Natural killer cell (primary cell): ENCODE measurements around the gene ADGRE1. TPM values are rescaled to one million over a fixed set of nuclear protein-coding genes. Genes with fewer than 3 reads are reported as not detected.
"Not testable (repeated sequence)": the region's sequence is repeated elsewhere in the genome, so short reads cannot be mapped to it uniquely, and the experiment has no call there.

Experiments used
- ATAC-seq, 3 donors: fragments of 150-1000 bp in 2 of 3; fragments of 200-7000 bp in 1 of 3; cut with Tn5 transposase; 1 replicate in 1 of 3; 2 replicates in 2 of 3; pipeline ENCODE4 v1.10.0; 2021; ENCODE audit warnings: mild to moderate bottlenecking in 2 of 3, moderate library complexity in 2 of 3
- DNase-seq, 2 donors: peaks; one replicate each; pipeline versions ENCODE4 v3.0.0 to v3.0.0-alpha.2; 2013 to 2021; ENCODE audit warnings: mixed read lengths in 1 of 2
- H3K27ac ChIP-seq: one replicate; pipeline ENCODE4 v1.5.1; 2013; ENCODE audit warnings: mild to moderate bottlenecking, low read length
- H3K27me3 ChIP-seq: one replicate; pipeline ENCODE4 v1.6.1; 2013; ENCODE audit warnings: low read length; ENCODE audit not compliant: control insufficient read depth, insufficient read depth
- H3K36me3 ChIP-seq: one replicate; pipeline ENCODE4 v1.6.1; 2013; ENCODE audit warnings: low read length; ENCODE audit not compliant: control insufficient read depth, insufficient read depth
- H3K4me1 ChIP-seq: one replicate; pipeline ENCODE4 v1.6.1; 2013; ENCODE audit warnings: low read length; ENCODE audit not compliant: control insufficient read depth, insufficient read depth
- H3K4me3 ChIP-seq: one replicate; pipeline ENCODE4 v1.5.1; 2013; ENCODE audit warnings: low read length
- H3K9me3 ChIP-seq: one replicate; pipeline ENCODE4 v1.6.1; 2013; ENCODE audit warnings: low read length; ENCODE audit not compliant: control insufficient read depth, insufficient read depth
- H3K27ac Mint-ChIP-seq, 2 donors: one replicate each; pipeline ENCODE4 v1.8.0; 2022; ENCODE audit warnings: mild to moderate bottlenecking in 2 of 2, mixed read lengths in 2 of 2, moderate library complexity in 1 of 2
- H3K27me3 Mint-ChIP-seq, 2 donors: one replicate each; pipeline ENCODE4 v1.8.0; 2022; ENCODE audit warnings: low read depth in 2 of 2, mixed read lengths in 2 of 2
- H3K36me3 Mint-ChIP-seq: one replicate; pipeline ENCODE4 v1.8.0; 2022; ENCODE audit warnings: mixed read lengths
- H3K4me1 Mint-ChIP-seq, 2 donors: one replicate each; pipeline ENCODE4 v1.8.0; 2022; ENCODE audit warnings: mixed read lengths in 2 of 2
- H3K4me3 Mint-ChIP-seq: one replicate; pipeline ENCODE4 v1.8.0; 2022; ENCODE audit warnings: mild to moderate bottlenecking, moderate library complexity, mixed read lengths
- H3K9me3 Mint-ChIP-seq, 2 donors: one replicate each; pipeline ENCODE4 v1.8.0; 2022; ENCODE audit warnings: mixed read lengths in 2 of 2
- WGBS: methylation state at CpG from one replicate; pipeline ENCODE4 v1.1.7; 2013; ENCODE audit warnings: missing lambda C conversion rate; ENCODE audit not compliant: insufficient coverage; 5-methylcytosine and 5-hydroxymethylcytosine counted together
- intact Hi-C: fragments of 100-400 bp; cut with micrococcal nuclease; formaldehyde crosslinking; loops from one replicate; pipeline ENCODE4 v1.14.2; 2022
- total RNA-seq, 4 donors: library from RNA; stranded (reverse); fragments of 120-200 nt in 1 of 4; gene quantifications; one replicate each; pipeline versions ENCODE4 v1.2.3 to v1.2.4, GENCODE V29; 2013 to 2022
- TF ChIP-seq, protein P1 (sequence below): fragments of 200-600 bp; IDR thresholded peaks from one replicate; pipeline ENCODE4 v1.8.0; 2022; ENCODE audit warnings: antibody characterized with exemption

Gene ADGRE1
- total RNA-seq, 3 donors from 2014 or later (not counting 1 experiment from before 2014, with no cell fraction given), result 2.6 to 13.7 (median 13.0) TPM

DNA sequence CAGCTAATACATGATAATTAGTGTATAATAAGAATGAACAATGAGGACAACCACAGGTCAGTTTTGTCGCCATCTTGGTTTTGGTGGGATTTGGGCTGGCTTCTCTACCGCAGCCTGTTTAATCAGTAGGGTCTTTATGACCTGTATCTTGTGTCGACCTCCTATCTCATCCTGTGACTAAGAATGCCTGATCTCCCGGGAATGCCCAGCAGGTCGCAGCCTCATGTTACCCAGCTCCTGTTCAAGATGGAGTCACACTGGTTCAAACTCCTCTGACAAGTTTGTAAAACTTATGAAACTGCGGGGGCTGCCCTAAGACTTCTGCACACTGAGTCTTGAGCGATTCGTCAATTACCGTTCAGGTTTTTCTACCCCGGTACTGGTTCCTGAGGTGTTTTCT, 21.5 kb upstream of the ADGRE1 start:
- H3K36me3 Mint-ChIP-seq, result no peaks in the 10 kb centered on the region
- H3K9me3 Mint-ChIP-seq, result no peaks in the 10 kb centered on the region
- H3K27ac Mint-ChIP-seq, result no peak overlapping the region
- no peak overlapping the region for H3K4me3 Mint-ChIP-seq
- Histone ChIP-seq H3K4me3 (no peak overlapping the region), H3K27me3 (no peaks in the 10 kb centered on the region), H3K9me3 (no peaks in the 10 kb centered on the region), H3K36me3 (no peaks in the 10 kb centered on the region), H3K27ac (no peak overlapping the region), H3K4me1 (peaks cover 13% of the 10 kb centered on the region)
- intact Hi-C loops, result no loop called here
- H3K4me1 Mint-ChIP-seq, result peaks cover 13 to 19% of the 10 kb centered on the region in 2 donors
- H3K27me3 Mint-ChIP-seq, result no peaks in the 10 kb centered on the region
- 89% methylated on average over 10 of the region's 10 CpGs for WGBS
- no peak for DNase-seq
- TF ChIP-seq, protein P1, sequence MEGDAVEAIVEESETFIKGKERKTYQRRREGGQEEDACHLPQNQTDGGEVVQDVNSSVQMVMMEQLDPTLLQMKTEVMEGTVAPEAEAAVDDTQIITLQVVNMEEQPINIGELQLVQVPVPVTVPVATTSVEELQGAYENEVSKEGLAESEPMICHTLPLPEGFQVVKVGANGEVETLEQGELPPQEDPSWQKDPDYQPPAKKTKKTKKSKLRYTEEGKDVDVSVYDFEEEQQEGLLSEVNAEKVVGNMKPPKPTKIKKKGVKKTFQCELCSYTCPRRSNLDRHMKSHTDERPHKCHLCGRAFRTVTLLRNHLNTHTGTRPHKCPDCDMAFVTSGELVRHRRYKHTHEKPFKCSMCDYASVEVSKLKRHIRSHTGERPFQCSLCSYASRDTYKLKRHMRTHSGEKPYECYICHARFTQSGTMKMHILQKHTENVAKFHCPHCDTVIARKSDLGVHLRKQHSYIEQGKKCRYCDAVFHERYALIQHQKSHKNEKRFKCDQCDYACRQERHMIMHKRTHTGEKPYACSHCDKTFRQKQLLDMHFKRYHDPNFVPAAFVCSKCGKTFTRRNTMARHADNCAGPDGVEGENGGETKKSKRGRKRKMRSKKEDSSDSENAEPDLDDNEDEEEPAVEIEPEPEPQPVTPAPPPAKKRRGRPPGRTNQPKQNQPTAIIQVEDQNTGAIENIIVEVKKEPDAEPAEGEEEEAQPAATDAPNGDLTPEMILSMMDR, result no peak
- no peak for ATAC-seq

DNA sequence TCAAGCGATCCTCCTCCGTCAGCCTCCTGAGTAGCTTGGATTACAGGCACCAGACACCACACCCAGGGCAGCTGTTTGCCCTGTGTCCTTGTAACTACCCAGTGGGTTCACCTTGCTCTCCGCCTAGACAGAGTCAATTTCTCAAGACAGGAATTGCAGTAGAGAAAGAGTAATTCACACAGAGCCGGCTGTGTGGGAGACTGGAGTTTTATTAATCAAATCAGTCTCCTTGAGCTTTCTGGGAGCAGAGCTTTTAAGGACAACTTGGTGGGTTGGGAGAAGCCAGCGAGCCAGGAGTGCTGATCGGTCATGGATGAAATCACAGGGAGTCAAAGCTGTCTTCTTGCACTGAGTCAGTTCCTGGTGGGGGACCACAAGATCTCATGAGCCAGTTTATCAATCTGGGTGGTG, 20.6 kb upstream of the ADGRE1 start:
- Mint-ChIP-seq H3K36me3 (no peaks in the 10 kb centered on the region), H3K4me1 (peaks cover 13 to 16% of the 10 kb centered on the region in 2 donors), H3K27me3 (no peaks in the 10 kb centered on the region), H3K4me3 (no peak overlapping the region), H3K27ac (no peak overlapping the region), H3K9me3 (no peaks in the 10 kb centered on the region)
- no peak overlapping the region for H3K27ac ChIP-seq
- ATAC-seq (no peak), DNase-seq (no peak)
- H3K9me3 ChIP-seq, result no peaks in the 10 kb centered on the region
- H3K27me3 ChIP-seq, result no peaks in the 10 kb centered on the region
- H3K36me3 ChIP-seq, result no peaks in the 10 kb centered on the region
- TF ChIP-seq, protein P1, result no peak
- H3K4me1 ChIP-seq, result peaks cover 13% of the 10 kb centered on the region
- intact Hi-C loops, result no loop called here
- WGBS, result 75% methylated on average over 6 of the region's 6 CpGs
- H3K4me3 ChIP-seq, result no peak overlapping the region

DNA sequence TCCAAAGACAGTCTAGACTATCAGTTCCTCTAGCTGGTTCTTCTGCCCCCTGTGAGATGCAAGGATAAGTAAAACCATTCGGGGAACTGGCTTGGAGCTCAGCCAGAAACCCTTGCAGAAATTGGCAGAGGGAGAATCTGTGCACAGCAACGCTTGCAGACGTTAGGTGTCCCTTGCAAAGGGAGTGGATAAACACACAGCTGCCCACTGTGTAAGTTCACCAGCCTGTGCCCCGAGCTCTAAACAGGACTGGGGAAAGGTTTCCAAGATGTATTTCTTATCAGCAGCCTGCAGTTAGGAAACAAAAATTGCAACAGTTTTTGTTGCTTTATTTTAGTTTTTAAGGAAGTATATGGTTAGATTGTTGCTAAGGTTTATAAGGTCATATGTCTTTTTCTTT, 19.0 kb upstream of the ADGRE1 start:
- Histone ChIP-seq H3K36me3 (no peaks in the 10 kb centered on the region), H3K27me3 (no peaks in the 10 kb centered on the region), H3K4me3 (no peak overlapping the region), H3K27ac (no peak overlapping the region), H3K4me1 (peaks cover 2% of the 10 kb centered on the region), H3K9me3 (no peaks in the 10 kb centered on the region)
- H3K27ac Mint-ChIP-seq, result no peak overlapping the region
- no peaks in the 10 kb centered on the region for H3K36me3 Mint-ChIP-seq
- intact Hi-C loops, result no loop called here
- ATAC-seq, result peak in 1 of 3 donors; percentile 40
- H3K27me3 Mint-ChIP-seq, result no peaks in the 10 kb centered on the region
- no peaks in the 10 kb centered on the region for H3K9me3 Mint-ChIP-seq
- peak in 1 of 2 donors; percentile 24 for DNase-seq
- WGBS, result 13% methylated on average over 4 of the region's 4 CpGs
- no peak overlapping the region for H3K4me3 Mint-ChIP-seq
- peaks cover 4 to 5% of the 10 kb centered on the region in 2 donors for H3K4me1 Mint-ChIP-seq
- TF ChIP-seq, protein P1, result no peak

DNA sequence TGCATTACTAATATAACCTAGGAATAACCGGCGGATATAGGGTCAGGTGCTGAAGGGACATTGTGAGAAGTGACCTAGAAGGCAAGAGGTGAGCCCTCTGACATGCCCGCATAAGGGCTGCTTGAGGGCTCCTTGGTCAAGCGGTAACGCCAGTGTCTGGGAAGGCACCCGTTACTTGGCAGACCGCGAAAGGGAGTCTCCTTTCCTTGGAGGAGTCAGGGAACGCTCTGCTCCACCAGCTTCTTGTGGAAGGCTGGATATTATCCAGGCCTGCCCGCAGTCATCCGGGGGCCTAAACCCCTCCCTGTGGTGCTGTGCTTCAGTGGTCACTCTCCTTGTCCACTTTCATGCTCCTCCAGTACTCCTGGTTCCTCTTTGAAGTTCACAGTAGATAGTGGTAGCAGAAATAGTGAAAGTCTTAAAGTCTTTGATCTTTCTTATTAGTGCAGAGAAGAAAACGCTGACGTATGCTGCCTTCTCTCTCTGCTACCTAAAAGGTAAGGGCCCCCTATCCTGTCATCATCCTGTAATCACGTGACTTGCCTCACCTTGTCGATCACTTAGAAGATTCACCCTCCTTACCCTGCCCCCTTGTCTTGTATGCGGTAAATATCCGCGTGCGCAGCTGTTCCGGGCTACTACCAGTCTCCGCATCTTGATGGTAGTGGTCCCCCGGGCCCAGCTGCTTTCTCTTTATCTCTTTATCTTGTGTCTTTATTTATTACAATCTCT, 18.1 kb upstream of the ADGRE1 start:
- H3K9me3 ChIP-seq, H3K4me3 ChIP-seq, ATAC-seq, H3K9me3 Mint-ChIP-seq, H3K36me3 ChIP-seq, H3K27ac ChIP-seq, H3K27me3 Mint-ChIP-seq, intact Hi-C loops, H3K4me1 ChIP-seq, H3K27me3 ChIP-seq, H3K36me3 Mint-ChIP-seq, DNase-seq, H3K27ac Mint-ChIP-seq, H3K4me3 Mint-ChIP-seq, H3K4me1 Mint-ChIP-seq: not testable (repeated sequence)
- 92% methylated on average over 22 of the region's 22 CpGs for WGBS
